HG02623 (cell line): ENCODE data around the gene RNF103.
A peak's percentile ranks its signal among the peaks of the same experiment; 100 is the strongest.
"Not testable (repeated sequence)": the region's sequence is repeated elsewhere in the genome, so short reads cannot be mapped to it uniquely, and the experiment has no call there.

ENCODE experiments used
- ATAC-seq: cut with Tn5 transposase; IDR thresholded peaks from one replicate; pipeline ENCODE4 v1.9.1; 2021; ENCODE audit warnings: moderate library complexity; ENCODE audit not compliant: unreplicated experiment

The RNF103 gene, protein sequence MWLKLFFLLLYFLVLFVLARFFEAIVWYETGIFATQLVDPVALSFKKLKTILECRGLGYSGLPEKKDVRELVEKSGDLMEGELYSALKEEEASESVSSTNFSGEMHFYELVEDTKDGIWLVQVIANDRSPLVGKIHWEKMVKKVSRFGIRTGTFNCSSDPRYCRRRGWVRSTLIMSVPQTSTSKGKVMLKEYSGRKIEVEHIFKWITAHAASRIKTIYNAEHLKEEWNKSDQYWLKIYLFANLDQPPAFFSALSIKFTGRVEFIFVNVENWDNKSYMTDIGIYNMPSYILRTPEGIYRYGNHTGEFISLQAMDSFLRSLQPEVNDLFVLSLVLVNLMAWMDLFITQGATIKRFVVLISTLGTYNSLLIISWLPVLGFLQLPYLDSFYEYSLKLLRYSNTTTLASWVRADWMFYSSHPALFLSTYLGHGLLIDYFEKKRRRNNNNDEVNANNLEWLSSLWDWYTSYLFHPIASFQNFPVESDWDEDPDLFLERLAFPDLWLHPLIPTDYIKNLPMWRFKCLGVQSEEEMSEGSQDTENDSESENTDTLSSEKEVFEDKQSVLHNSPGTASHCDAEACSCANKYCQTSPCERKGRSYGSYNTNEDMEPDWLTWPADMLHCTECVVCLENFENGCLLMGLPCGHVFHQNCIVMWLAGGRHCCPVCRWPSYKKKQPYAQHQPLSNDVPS

DNA sequence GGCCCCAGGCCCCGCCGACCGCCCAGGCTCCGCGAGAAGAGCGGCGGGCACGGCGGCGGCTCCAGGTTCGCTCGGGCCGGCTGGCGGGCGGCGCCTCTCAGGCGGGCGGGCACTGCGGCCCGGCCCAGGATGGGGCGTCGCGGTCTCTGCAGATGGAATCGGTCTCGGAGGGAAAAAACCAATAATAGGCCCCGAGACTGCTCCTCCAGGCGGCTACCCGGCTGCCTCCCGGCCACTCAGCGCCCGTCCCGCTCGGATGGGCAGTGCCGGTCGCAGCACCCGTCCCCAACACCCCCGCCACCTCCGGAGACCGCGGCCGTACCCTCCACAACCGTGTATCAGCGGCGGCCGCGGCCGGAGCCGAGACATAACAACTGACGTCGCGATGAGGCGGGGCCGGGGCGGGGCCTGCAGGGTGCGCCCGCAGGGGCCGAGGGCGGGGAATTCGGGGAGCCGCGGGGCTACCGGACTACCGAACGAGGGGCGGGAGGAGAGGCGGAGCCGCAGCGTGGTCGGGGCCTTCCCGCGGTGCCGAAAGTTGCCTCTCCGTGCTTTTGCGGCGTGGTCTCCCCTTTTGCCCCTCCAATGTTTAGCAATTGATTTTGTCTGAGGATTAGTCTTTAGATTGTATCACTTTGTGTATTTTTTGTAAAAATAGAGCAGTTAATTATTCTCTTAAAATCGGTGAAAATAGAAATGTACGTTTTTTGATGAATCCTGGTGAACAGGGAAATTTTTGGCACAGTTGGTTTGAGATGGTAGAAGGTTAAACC is at the start of gene RNF103:
TSS of gene RNF103 (minus strand) at position 372 of the 773 bp plus-strand sequence. CDS start 979 bp downstream, outside the sequence.
- ATAC-seq = peak; percentile 83

DNA sequence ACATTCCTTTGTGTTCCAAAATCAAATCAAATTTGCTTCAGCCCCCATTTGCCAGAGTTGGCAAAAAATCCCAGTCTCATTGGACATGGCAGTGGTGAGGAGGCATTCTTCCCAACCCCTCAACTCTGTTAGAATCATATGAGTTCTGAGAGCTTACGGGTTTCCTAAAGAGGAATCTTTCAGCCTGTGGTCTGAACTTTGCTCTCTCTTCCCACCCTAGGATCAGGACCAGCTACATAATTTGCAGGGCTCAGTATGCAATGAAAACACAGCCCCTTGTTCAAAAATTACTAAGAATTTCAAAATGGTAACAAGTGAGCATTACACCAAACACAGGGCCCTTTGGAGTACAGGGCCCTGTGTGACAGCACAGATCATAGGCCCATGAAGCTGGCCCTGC is 49.3 kb upstream of the RNF103 start:
- no peak for ATAC-seq

DNA sequence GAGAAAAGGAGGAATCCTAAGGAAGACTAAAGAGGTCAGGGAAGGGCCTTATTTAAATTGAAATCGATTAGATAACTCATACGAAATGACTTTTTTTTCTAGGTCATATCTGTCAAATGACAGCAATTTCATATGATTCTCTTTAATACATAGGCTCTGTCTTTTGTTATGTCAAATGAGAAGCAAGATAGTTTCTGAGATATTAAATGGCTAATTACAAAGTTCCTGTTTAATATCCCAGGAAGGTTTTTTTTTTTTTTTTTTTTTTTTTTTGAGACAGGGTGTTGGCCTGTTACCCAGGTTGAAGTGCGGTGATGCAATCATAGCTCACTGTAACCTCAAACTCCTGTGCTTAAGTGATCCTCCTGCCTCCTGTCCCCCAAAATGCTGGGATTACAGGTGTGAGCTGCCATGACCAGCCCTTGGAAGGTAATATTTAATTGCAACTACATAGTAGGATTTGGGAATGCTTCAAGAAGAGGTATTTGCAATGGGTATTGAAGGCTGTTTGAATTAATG is 48.4 kb upstream of the RNF103 start:
- ATAC-seq = no peak

DNA sequence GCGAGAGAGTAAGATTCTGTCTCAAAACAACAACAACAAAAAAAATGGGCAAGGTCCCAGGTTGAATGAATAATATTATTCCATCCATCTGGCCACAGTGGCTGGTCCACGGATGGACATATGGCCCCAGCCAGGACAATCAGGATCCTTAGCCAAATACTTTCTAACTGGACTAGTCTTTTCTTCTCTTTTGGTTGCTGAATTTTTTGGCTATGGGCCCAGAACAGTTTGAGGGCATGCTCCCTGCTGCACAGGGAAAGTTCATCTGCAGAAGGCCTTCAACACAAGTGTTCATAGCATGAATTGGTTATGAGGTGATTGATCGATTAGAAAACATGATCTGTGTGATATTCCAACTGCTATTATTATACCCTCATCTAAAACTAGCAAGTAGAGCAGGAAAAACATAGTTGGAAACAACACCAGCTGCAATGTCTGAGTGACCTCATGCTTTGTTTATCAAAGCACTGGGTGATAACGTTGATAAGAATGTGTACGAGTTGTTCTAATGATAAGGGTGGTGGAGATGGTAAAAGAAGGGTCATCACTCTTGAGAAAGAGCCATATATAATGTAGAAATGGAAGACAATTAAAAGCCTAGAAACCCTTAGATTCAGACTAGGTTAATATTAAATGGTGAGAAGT is 47.8 kb upstream of the RNF103 start:
- ATAC-seq = no peak

DNA sequence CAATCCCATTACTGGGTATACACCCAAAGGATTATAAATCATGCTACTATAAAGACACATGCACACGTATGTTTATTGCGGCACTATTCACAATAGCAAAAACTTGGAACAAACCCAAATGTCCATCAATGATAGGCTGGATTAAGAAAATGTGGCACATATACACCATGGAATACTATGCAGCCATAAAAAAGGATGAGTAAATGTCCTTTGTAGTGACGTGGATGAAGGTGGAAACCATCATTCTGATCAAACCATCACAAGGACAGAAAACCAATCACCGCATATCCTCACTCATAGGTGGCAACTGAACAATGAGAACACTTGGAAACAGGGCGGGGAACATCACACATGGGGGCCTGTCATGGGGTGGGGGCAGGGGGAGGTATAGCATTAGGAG is 45.7 kb upstream of the RNF103 start:
- ATAC-seq = not testable (repeated sequence)

DNA sequence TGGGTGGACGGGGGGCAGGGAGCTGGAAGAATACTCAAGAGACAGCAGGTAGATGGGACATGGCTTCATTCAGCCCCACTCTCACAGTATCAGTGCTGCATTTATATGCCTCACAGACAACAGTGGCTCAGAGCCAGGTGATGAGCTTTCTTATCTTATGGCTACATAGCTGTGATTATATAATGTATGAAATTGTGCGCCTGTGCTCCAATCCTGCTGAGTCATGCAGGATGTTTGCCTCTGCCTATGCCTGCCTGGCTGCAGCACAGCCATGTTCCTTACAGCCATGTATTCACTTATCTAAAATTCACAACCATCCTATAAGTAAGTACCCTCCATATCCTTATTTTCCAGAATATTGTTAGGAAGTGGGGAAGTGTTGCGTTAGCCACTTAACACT is 37.7 kb upstream of the RNF103 start:
- ATAC-seq = no peak

DNA sequence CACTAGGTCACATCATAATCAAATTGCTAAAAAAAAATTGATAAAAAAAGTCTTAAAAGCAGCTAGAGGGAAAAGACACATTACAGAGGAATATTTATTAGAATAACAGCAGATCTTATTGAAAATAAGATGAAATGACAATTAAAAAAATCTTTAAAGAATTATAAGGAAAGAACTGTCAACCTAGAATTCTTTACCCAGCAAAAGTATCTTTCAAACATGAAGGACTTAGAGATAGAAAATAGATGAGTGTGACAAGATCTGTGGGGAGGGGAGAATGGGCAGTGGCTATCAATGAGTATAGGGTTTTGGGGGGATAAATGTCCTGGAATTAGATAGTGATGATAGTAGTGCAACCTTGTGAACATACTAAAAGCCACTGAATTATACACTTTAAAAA is 26.5 kb upstream of the RNF103 start:
- ATAC-seq = no peak

DNA sequence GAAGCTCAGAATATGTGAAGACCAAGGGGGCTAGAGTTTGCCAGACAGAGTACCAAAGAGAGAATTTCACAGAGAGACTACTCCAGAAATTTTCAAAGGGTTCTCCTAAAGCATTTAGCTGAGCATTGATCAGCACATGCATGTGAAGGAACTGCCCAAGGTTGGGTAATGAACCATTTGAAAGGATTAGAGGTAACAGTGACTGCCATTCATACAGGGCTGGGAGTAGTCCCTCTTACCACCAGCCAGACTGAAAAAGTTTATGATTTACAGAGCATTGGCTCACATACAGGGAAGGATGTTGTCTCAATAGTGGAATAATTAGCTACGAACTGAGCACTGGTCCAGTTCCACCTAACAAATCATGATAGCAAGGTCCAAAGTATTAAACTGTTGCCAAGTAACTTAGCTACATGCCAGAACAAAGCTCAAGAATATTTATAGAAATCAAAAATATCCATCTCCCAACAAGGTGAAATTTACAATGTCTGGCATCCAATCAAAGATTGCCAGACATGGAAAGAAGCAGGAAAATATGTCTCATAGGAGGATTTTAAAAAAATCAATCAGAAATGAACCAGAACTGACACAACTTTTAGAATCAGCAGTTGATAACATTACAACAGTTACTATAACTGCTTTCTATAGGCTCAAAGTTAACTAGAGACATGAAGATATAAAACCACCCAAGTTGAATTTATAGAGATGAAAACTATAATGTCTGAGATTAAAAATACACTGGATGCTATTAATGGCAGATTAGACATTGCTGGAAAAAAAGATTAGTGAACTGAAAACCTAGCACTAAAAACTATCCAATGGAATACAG is 25.7 kb upstream of the RNF103 start:
- ATAC-seq = no peak

DNA sequence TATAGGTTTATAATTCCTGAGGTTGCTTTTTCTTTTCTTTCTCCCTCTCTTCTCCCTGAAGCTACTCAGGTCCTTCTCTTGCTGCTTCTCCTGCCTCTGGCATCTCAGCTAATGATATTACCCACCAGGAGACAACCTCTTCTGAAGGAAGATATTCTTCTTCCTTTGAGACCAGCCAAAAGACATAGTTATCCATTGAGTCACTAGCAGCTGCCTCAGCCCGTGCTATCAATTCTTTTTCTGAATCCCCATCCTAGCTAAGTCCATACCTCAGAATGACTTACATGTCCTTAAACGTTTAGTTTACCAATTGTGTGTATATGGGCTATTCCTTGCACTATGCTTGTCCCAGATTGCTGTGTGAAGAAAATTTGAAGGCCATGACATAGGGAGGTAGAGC is 25.0 kb upstream of the RNF103 start:
- ATAC-seq = no peak

DNA sequence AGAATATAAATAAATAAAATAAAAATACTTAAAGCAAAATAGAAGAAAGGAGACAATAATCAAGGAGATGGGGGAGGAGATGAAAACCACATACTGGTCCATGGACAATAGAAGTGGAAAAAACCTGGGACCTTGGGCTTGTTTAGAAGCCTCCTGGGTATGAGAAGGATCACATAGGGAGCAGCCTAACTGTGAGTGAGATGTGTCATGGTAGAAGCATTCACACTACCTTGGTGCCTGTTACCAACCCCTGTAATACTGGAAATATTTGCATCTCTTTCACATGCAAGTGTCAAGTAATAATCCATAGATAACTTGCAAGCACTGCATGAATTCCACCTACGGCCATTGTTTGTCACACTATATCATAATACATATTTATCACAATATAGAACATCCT is 23.2 kb upstream of the RNF103 start:
- no peak for ATAC-seq

DNA sequence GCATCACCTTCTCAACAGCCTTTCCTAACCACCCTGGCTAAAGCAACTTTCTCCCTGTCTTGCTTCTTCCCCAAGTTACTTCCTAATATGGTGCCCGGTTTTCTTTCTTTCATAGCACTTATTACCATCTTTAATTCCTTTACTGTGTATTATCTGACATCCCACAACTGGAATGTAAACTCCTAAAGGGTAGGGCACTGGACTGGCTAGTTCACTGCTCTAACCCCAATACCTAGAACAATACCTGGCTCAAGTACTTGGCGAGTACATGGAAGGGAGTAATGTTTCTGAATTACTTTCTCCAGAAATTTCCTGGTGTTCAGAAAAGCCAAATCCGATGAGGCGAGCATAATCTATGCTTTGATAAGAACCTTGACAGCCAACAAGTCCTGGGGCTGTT is 22.7 kb upstream of the RNF103 start:
- ATAC-seq = no peak

DNA sequence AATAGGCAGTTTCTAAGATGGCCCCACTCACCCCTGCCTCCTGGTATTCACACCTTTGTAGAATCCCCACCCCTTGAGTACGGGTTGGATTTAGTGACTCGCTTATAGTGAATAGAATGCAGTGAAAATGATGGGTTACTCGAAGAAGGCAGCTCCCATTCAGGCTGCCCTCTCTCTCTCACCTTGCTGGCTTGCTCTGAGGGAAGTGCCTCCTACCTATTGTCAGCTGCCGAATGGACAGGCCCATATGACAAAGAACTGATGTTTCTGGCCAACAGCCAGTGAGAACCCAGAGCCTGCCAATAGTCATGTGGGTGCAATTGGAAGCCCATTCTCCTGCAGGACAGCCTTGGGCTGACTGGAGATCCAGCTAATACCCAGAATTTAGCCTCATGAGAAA is 22.1 kb upstream of the RNF103 start:
- no peak for ATAC-seq

DNA sequence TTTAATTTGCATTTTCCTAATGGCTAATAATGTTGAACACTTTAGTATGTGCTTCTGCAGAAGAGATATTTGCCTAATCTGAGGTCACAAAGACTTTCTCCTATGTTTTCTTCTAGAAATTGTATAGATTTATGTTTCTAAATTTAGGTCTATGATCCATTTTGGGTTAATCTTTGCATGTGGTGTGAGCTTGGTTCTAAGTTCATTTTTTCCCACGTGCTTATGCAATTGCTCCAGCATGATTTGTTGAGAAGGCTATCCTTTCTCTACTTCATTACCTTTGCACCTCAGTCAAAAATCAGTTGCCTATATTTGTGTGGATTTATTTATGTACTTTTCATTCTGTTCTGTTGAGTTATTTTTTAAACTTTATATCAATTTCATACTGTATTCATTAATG is 15.0 kb upstream of the RNF103 start:
- no peak for ATAC-seq

DNA sequence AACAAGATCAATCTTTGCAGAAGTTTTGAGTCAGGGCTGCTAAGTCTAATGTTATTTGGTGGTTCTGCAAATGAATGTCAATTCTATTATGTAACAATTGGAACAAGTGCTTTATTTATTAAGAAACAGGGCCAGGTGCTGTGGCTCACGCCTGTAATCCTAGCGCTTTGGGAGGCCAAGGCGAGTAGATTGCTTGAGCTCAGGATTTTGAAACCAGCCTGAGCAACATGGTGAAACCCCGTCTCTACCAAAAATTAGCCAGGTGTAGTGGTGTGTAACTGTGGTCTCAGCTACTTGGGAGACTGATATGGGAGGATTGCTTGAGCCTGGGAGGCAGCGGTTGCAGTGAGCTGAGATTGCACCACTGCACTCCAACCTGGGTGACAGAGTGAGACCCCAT is 13.2 kb upstream of the RNF103 start:
- no peak for ATAC-seq

DNA sequence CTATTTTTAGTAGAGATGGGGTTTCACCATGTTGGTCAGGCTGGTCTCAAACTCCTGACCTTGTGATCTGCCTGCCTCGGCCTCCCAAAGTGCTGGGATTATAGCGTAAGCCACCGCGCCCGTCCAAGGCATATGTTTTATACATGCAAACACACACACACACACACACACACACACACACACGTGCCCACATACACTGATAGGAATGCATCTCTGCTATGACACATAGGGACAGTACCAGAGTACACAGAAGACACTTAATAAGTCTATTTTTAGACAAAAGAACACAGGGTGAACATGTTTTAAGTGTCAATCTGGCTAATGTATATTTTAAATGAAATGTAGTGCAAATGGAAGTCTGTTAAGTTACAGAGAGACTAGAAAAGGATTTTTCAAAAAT is 10.7 kb upstream of the RNF103 start:
- ATAC-seq = no peak

DNA sequence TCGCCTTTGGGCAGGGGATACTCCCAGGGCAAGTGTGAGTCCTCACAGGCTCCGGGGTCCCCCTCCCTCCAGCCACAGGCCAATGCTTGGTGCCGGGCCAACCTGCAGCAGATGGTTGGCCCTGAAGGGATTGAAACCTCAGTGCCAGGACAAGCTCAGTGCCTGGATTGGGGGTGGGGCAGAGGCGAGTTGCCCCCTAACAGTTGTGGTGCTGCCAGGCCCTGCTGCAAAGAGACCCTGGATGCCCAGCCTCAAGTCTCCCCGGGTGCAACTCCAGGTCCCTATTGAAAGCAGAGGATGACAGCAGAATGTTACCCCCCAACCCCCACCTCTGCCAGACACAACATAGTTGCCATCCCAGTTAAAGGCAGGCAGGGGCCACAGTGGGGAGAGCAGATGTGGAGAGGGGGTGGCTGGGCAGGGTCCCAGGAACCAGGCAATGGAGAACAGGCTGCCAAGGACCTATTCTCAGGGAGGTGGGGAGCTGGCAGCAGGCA is 9.5 kb upstream of the RNF103 start:
- no peak for ATAC-seq

DNA sequence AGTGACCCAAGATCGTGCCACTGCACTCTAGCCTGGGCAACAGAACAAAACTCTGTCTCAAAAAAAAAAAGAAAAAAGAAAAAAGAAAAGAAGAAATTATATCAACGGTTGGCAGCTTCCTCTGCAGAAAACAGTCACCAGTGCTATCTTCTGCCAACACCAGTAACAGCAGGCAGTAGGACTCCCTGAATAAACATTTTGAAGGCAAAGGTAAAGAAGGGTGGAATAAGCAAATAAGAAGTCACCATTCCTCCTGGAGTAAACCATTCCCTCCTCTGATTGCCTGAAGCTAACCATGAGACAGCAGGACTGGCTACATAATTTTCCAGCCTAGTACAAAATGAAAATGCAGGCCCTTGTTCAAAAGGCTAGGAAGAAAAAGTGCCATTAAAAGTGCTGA is 9.0 kb upstream of the RNF103 start:
- ATAC-seq = no peak

DNA sequence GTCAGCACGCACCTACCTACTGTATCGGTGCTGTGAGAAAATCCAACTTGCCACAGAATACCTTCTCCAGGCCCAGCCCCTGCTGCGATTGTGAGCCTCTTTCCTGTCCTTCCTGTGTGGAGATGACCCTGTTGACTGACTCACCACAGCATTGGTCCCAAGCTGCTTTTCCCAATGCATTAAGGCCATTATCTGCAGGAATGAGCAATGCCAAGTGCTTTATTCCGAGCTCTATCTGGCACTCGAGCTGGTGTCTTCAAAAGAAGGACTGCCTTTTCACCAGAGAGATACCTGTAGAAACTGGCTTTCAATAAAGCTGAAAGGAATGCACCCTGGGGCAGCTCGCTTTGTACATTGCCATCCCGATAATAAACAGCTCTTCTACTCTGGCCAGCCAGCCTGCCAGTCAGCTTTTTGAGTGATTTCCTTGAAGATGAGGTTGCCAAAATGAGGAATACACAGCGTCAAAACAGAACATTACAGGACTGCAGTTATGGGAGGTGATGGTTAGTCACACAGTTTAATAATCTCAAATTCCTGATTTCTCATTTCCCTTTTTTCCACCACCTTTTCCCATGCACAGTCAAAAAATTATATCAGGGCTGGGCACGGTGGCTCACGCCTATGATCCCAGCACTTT is 8.3 kb upstream of the RNF103 start:
- ATAC-seq = no peak

DNA sequence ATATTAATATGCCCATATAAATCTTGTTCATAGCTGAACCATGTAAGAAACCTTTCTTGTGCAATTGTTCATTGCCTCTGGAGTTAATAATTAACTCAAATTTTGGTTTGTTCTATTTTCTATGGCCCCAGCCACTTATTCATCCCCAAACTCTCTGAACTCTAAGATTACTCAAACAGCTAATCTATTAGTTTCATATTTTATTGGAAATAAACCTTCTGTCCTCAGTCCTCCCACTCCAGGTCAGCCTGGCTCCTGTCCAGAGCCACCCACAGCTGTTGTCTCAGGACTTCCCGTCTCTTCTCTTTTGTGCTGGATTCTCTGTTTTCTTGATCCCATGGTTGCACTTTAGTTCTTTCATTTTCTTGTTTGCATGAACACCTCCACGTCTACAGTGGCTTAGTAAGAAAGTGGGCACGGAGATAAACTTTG is 4.4 kb upstream of the RNF103 start:
- ATAC-seq = no peak
